Liver (tissue), 9 donors: ENCODE measurements around the gene PSEN1. TPM values are rescaled to one million over a fixed set of nuclear protein-coding genes. Genes with fewer than 3 reads are reported as not detected.

ENCODE experiments used
- DNase-seq: peaks from one replicate; pipeline ENCODE4 v3.0.0-alpha.2; 2017; ENCODE audit warnings: low spot score
- H3K27ac ChIP-seq, 2 donors: one replicate each; pipeline ENCODE4 v1.7.0; 2013; ENCODE audit warnings: inconsistent platforms in 2 of 2, low read length in 2 of 2, control low read depth in 1 of 2, low read depth in 1 of 2, mild to moderate bottlenecking in 1 of 2
- H3K27me3 ChIP-seq, 4 donors: one replicate each; pipeline versions ENCODE4 v1.6.1 to v1.7.0; 2013; ENCODE audit warnings: low read length in 3 of 4, inconsistent platforms in 1 of 4, mild to moderate bottlenecking in 1 of 4, moderate library complexity in 1 of 4; ENCODE audit not compliant: control insufficient read depth in 4 of 4, insufficient read depth in 4 of 4
- H3K36me3 ChIP-seq, 4 donors: one replicate each; pipeline versions ENCODE4 v1.6.1 to v1.7.0; 2013; ENCODE audit warnings: low read length in 3 of 4, mild to moderate bottlenecking in 3 of 4, low read depth in 1 of 4, moderate library complexity in 1 of 4; ENCODE audit not compliant: control insufficient read depth in 4 of 4, insufficient read depth in 3 of 4
- H3K4me1 ChIP-seq, 4 donors: one replicate each; pipeline versions ENCODE4 v1.6.1 to v1.7.0; 2013; ENCODE audit warnings: low read length in 3 of 4, mild to moderate bottlenecking in 3 of 4, moderate library complexity in 1 of 4; ENCODE audit not compliant: control insufficient read depth in 4 of 4, insufficient read depth in 4 of 4
- H3K4me3 ChIP-seq, 3 donors: one replicate each; pipeline versions ENCODE4 v1.6.1 to v1.7.0; 2013; ENCODE audit warnings: low read length in 3 of 3, control low read depth in 1 of 3, low read depth in 1 of 3, mild to moderate bottlenecking in 1 of 3
- H3K9ac ChIP-seq, 2 donors: one replicate each; pipeline ENCODE4 v1.7.0; 2013; ENCODE audit warnings: low read length in 2 of 2, mild to moderate bottlenecking in 2 of 2, moderate library complexity in 2 of 2, control low read depth in 1 of 2, low read depth in 1 of 2
- H3K9me3 ChIP-seq, 4 donors: one replicate each; pipeline versions ENCODE4 v1.6.1 to v1.7.0; 2013; ENCODE audit warnings: low read length in 3 of 4; ENCODE audit not compliant: control insufficient read depth in 4 of 4
- ATF3 ChIP-seq: IDR thresholded peaks from 2 replicates; pipeline ENCODE4 v1.6.1; 2016; ENCODE audit warnings: antibody characterized with exemption
- CTCF ChIP-seq: fragments of 150-350 bp; IDR thresholded peaks from 2 replicates; pipeline ENCODE4 v1.5.1; 2017; ENCODE audit warnings: improper control_type of control experiment, low read depth, low read length; ENCODE audit not compliant: missing input control
- EGR1 ChIP-seq, 2 donors: IDR thresholded peaks; 2 replicates each; pipeline ENCODE4 v1.6.1; 2016 to 2018; ENCODE audit warnings: antibody characterized with exemption in 2 of 2, low read depth in 2 of 2
- FOXA1 ChIP-seq: IDR thresholded peaks from 2 replicates; pipeline ENCODE4 v1.6.1; 2016; ENCODE audit warnings: antibody characterized with exemption
- FOXA2 ChIP-seq: IDR thresholded peaks from 2 replicates; pipeline ENCODE4 v1.6.1; 2016; ENCODE audit warnings: antibody characterized with exemption
- GABPA ChIP-seq, 2 donors: IDR thresholded peaks in 1 of 2; conservative IDR thresholded peaks in 1 of 2; 2 replicates each; pipeline ENCODE4 v1.6.1; 2016; ENCODE audit warnings: antibody characterized with exemption in 2 of 2, mild to moderate bottlenecking in 1 of 2, moderate library complexity in 1 of 2
- HNF4A ChIP-seq, 2 donors: conservative IDR thresholded peaks; 2 replicates each; pipeline ENCODE4 v1.6.1; 2016; ENCODE audit warnings: antibody characterized with exemption in 2 of 2, mild to moderate bottlenecking in 2 of 2
- HNF4G ChIP-seq: IDR thresholded peaks from 2 replicates; pipeline ENCODE4 v1.6.1; 2016; ENCODE audit warnings: antibody characterized with exemption
- JUND ChIP-seq, 2 donors: IDR thresholded peaks; 2 replicates each; pipeline ENCODE4 v1.6.1; 2016; ENCODE audit warnings: antibody characterized with exemption in 2 of 2
- MAX ChIP-seq: IDR thresholded peaks from 2 replicates; pipeline ENCODE4 v1.6.1; 2016; ENCODE audit warnings: antibody characterized with exemption
- NR2F2 ChIP-seq: IDR thresholded peaks from 2 replicates; pipeline ENCODE4 v1.6.1; 2016; ENCODE audit warnings: antibody characterized with exemption
- RAD21 ChIP-seq, 2 donors: IDR thresholded peaks; 2 replicates each; pipeline ENCODE4 v1.6.1; 2016; ENCODE audit warnings: antibody characterized with exemption in 2 of 2, mild to moderate bottlenecking in 2 of 2
- REST ChIP-seq: IDR thresholded peaks from 2 replicates; pipeline ENCODE4 v1.6.1; 2016; ENCODE audit warnings: antibody characterized with exemption, mild to moderate bottlenecking
- RXRA ChIP-seq, 2 donors: IDR thresholded peaks; 2 replicates each; pipeline ENCODE4 v1.6.1; 2017 to 2018; ENCODE audit warnings: antibody characterized with exemption in 2 of 2, mild to moderate bottlenecking in 1 of 2
- SP1 ChIP-seq: IDR thresholded peaks from 2 replicates; pipeline ENCODE4 v1.6.1; 2018; ENCODE audit warnings: antibody characterized with exemption, mild to moderate bottlenecking
- TAF1 ChIP-seq: conservative IDR thresholded peaks from 2 replicates; pipeline ENCODE4 v1.6.1; 2016; ENCODE audit warnings: antibody characterized with exemption, mild to moderate bottlenecking
- YY1 ChIP-seq: IDR thresholded peaks from 2 replicates; pipeline ENCODE4 v1.6.1; 2016; ENCODE audit warnings: antibody characterized with exemption, mild to moderate bottlenecking
- ZBTB33 ChIP-seq: IDR thresholded peaks from 2 replicates; pipeline ENCODE4 v1.6.1; 2016; ENCODE audit warnings: antibody characterized with exemption
- WGBS: extraction: QIAGEN DNeasy Blood & Tissue Kit; methylation state at CpG from one replicate; pipeline ENCODE4 v1.1.7; 2013; 5-methylcytosine and 5-hydroxymethylcytosine counted together
- polyA plus RNA-seq, 2 donors: library from polyadenylated mRNA; stranded (reverse) in 1 of 2; unstranded in 1 of 2; fragments of 200-250 nt in 1 of 2; fragments of >200 nt in 1 of 2; fragmentation: Nextera tagmentation in 1 of 2; extraction: Ambion mirVana in 1 of 2; gene quantifications; one replicate each; pipeline versions ENCODE4 v1.2.1 to v1.2.3, GENCODE V29; 2013 to 2015
- total RNA-seq, 2 donors: library from RNA; depleted of rRNA; stranded (reverse); fragments of >200 nt; gene quantifications; one replicate each; pipeline ENCODE4 v1.2.3, GENCODE V29; 2014
- donor health status: healthy.
- donor health status: healthy.
- donor health status: healthy.
- donor health status: healthy.
- donor health status: healthy.

PSEN1 gene
- total and polyA plus RNA-seq, 4 donors: 10.4 to 36.2 (median 19.9) TPM

GRCh38 chr14:73260574-73260973 is 124.3 kb downstream of the PSEN1 start:
- Histone ChIP-seq H3K9ac (no peak overlapping the region), H3K9me3 (no peaks in the 10 kb centered on the region), H3K27me3 (no peaks in the 10 kb centered on the region), H3K27ac (no peak overlapping the region), H3K4me3 (no peak overlapping the region), H3K4me1 (no peaks in the 10 kb centered on the region), H3K36me3 (no peaks in the 10 kb centered on the region)
- DNase-seq: no peak
- WGBS: 82% methylated on average over 11 of the region's 11 CpGs
- TF ChIP-seq ZBTB33: no peak
- TF ChIP-seq RXRA (IDR thresholded peaks at IDR 0.05): no peak
- TF ChIP-seq FOXA1: no peak
- TF ChIP-seq GABPA (IDR thresholded peaks at IDR 0.05 in 1 of 2, conservative IDR thresholded peaks at IDR 0.05 in 1 of 2): no peak
- no peak for TF ChIP-seq JUND (IDR thresholded peaks at IDR 0.05)
- TF ChIP-seq HNF4G: no peak
- no peak for TF ChIP-seq YY1
- no peak for TF ChIP-seq MAX
- no peak for TF ChIP-seq TAF1
- TF ChIP-seq RAD21 (IDR thresholded peaks at IDR 0.05): no peak
- TF ChIP-seq HNF4A (conservative IDR thresholded peaks at IDR 0.05): no peak
- no peak for TF ChIP-seq EGR1 (IDR thresholded peaks at IDR 0.05; ENCODE audit: low read depth in 2 of 2)
- TF ChIP-seq REST: no peak
- no peak for TF ChIP-seq SP1
- TF ChIP-seq FOXA2: no peak
- TF ChIP-seq CTCF: no peak
- no peak for TF ChIP-seq NR2F2

GRCh38 chr14:73261075-73261474 is 124.8 kb downstream of the PSEN1 start:
- Histone ChIP-seq H3K27me3 (no peaks in the 10 kb centered on the region), H3K9ac (no peak overlapping the region), H3K4me1 (no peaks in the 10 kb centered on the region), H3K4me3 (no peak overlapping the region), H3K36me3 (no peaks in the 10 kb centered on the region), H3K27ac (no peak overlapping the region), H3K9me3 (no peaks in the 10 kb centered on the region)
- DNase-seq: no peak
- WGBS: 88% methylated on average over 6 of the region's 6 CpGs
- TF ChIP-seq ATF3 (no peak), HNF4G (no peak), RXRA (IDR thresholded peaks at IDR 0.05) (no peak), JUND (IDR thresholded peaks at IDR 0.05) (no peak), GABPA (IDR thresholded peaks at IDR 0.05 in 1 of 2, conservative IDR thresholded peaks at IDR 0.05 in 1 of 2) (no peak), FOXA2 (no peak), ZBTB33 (no peak), MAX (no peak), NR2F2 (no peak), FOXA1 (no peak), SP1 (no peak), YY1 (no peak), CTCF (no peak)
